Measurements from ENCODE around the gene RGS14.
"Not testable (repeated sequence)": the region's sequence is repeated elsewhere in the genome, so short reads cannot be mapped to it uniquely, and the experiment has no call there.

Gene RGS14

DNA sequence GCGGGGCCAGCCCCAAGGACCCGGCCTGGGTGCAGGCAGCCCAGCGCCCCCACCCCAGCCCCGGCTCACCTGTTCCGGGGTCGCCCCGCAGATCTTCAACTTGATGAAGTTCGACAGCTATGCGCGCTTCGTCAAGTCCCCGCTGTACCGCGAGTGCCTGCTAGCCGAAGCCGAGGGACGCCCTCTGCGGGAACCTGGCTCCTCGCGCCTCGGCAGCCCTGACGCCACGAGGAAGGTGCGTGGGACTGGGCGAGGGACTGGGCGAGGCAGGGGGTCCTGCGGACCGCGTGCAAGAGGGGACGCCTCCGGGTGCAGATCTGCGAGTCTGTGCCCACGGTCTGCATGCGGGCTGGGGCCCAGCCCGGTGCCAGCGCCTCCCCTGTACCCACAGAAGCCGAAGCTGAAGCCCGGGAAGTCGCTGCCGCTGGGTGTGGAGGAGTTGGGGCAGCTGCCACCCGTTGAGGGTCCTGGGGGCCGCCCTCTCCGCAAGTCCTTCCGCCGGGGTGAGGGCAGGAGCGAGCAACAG, 9.7 kb downstream of the RGS14 start:
- FAIRE-seq: no peak

DNA sequence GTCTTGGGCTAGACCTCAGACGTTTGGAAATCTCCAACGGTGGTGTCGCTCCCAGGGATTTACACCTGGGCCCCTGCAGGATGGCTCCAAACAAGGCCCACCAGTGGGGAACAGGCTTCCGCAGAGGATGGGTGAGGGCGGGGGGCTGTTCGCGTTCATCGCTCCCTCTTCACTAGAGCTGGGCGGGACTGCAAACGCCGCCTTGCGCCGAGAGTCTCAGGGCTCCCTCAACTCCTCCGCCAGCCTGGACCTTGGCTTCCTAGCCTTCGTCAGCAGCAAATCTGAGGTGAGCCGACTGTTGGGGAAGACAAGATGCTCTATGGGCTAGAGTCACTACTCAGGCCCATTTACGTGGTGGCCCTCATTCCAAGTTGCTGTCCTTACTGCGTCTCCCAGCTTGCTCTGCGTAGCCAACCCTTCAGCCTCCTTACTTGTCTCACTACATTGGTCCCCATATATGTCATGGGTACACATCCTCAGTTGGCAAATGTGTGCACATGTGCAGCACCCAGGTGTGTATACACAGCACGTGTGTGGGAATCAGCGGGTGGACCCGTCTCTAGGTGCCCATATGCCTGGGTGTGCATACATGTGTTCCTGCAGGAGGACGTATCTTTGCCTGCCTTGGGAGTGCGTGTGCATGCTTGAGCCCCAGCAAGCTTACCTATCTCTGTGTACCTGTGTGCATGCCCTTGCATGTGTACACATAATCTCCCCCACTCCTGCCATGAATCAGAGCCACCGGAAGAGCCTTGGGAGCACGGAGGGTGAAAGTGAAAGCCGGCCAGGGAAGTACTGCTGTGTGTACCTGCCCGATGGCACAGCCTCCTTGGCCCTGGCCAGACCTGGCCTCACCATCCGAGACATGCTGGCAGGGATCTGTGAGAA, 10.5 kb downstream of the RGS14 start:
- FAIRE-seq: no peak

DNA sequence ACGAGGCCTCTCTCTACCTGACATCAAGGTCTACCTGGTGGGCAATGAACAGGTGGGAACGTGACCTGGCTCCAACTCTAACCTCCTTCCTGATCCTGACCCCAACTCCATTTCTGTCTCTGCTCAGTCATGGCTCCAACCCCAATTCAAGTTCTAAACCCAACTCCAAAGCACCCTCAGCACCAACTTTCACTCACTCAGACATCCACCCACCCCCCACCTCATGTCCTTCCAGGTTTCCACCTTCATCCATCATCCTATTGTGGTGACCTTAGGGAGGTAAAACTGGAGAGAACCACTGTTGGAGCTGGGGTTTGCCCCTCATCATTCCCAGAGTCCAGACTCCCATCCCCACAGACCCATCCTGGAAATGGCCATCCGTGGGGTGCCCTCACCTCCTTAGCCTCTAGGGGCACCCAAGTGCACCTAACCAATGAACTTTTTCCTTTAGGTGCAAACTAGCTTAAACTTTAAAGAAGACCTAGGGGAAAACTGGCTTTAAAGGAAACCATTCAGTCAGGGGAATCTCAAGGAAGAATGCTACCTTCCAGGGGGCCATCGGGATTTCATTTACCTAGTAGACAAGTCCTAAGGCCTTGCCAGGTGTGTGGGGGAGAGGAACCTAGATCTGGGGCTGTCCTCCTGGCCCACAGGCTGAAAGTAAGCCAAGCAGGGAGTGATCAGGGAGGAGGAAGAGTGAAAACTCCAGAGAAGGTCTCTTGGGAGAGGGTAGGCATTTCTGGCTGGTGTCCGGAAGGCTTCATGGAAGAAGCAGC, 11.3 kb downstream of the RGS14 start:
- FAIRE-seq: peak; percentile 70

GRCh38 chr5:177369645-177370440, 12.1 kb downstream of the RGS14 start:
- FAIRE-seq: no peak

GRCh38 chr5:177370488-177371119, 12.9 kb downstream of the RGS14 start:
- peak; percentile 91 for FAIRE-seq

GRCh38 chr5:177371120-177372033, 13.7 kb downstream of the RGS14 start:
- no peak for FAIRE-seq

- FAIRE-seq: no peak
Observed at GRCh38 chr5:177372034-177372896, 14.5 kb downstream of the RGS14 start.

GRCh38 chr5:177372910-177373309, 15.2 kb downstream of the RGS14 start:
- no peak for FAIRE-seq

GRCh38 chr5:177373806-177374205, 16.1 kb downstream of the RGS14 start:
- no peak for FAIRE-seq

GRCh38 chr5:177374211-177374610, 16.5 kb downstream of the RGS14 start:
- FAIRE-seq: no peak

GRCh38 chr5:177375516-177375915, 17.8 kb downstream of the RGS14 start:
- FAIRE-seq: not testable (repeated sequence)

DNA sequence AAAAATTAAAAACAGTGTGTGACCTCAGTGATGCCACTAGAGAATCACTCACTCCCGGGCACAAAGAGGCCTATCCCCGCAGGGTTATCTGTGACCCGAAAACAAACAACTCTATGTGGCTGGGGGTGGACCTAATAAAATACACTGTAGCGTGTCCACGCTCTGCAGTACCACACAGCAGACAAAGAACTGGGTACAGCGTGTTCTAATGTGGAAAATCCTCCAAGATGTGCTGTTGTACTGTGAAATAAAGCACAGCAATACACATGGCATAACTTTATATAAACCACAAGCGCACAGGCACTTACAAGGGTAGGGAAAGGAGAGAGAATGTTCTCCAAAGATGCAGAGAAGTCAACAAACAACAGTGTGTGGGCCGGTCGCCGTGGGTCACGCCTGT, 18.4 kb downstream of the RGS14 start:
- FAIRE-seq: no peak

- FAIRE-seq: no peak
Observed at GRCh38 chr5:177377851-177378776, 20.4 kb downstream of the RGS14 start.

GRCh38 chr5:177378884-177379883, 21.5 kb downstream of the RGS14 start:
- FAIRE-seq: no peak

DNA sequence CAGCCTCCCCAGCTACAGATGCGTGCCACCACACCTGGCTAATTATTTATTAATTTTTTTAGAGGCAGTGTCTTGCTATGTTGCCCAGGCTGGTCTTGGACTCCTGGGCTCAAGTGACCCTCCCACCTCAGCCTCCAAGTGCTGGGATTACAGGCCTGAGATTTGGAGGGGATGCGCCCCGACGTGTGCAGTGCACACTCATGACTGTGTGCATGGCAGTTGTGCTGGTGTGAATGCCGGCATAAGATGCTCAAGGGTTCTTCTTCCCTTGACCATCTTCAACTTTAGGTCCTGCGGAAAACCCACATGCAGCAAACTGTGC, 23.0 kb downstream of the RGS14 start:
- FAIRE-seq: no peak

GRCh38 chr5:177382423-177383029, 24.8 kb downstream of the RGS14 start:
- no peak for FAIRE-seq

GRCh38 chr5:177383181-177383580, 25.5 kb downstream of the RGS14 start:
- no peak for FAIRE-seq

DNA sequence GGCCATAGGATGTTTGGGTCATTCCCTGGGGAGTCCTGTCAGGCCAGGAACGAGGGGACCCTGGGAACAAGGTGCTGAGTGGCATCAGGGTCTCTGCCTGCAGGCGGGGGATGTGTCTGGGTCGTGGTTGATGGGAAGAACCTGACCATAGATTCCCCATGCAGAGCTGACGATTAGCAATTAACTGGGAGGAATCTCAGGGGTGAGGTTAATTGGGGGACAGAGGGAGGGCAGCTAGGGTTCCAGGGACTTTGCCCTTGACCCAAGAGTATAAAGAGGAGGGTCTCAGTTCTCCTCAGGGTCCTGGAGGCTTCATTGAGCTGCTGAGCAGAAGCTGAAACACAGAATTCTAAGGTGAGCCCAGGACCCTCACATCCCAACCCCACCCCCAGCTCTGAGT, 26.4 kb downstream of the RGS14 start, which contains the start of gene SLC34A1:
Gene SLC34A1 (plus strand): TSS at position 301 of the 400 bp plus-strand sequence. CDS start 1,308 bp downstream, outside the sequence.
- FAIRE-seq: no peak

All from G401.6 (cell line).